ENCODE results near the gene SIRT5.

SIRT5 gene

GRCh38 chr6:13575377-13575775 lies 975 bp downstream of the SIRT5 start:
- TF ChIP-seq POLR2AphosphoS5 (IDR thresholded peaks at IDR 0.05; ENCODE audit: low read depth, low read length) (no peak), FOXP2 (optimal IDR thresholded peaks at IDR 0.05; ENCODE audit: borderline replicate concordance, extremely low read depth, extremely low read length, insufficient read depth) (no peak), TAF1 (IDR thresholded peaks at IDR 0.05; ENCODE audit: borderline replicate concordance, insufficient read depth, low read length) (no peak)
- TF ChIP-seq, protein P1, sequence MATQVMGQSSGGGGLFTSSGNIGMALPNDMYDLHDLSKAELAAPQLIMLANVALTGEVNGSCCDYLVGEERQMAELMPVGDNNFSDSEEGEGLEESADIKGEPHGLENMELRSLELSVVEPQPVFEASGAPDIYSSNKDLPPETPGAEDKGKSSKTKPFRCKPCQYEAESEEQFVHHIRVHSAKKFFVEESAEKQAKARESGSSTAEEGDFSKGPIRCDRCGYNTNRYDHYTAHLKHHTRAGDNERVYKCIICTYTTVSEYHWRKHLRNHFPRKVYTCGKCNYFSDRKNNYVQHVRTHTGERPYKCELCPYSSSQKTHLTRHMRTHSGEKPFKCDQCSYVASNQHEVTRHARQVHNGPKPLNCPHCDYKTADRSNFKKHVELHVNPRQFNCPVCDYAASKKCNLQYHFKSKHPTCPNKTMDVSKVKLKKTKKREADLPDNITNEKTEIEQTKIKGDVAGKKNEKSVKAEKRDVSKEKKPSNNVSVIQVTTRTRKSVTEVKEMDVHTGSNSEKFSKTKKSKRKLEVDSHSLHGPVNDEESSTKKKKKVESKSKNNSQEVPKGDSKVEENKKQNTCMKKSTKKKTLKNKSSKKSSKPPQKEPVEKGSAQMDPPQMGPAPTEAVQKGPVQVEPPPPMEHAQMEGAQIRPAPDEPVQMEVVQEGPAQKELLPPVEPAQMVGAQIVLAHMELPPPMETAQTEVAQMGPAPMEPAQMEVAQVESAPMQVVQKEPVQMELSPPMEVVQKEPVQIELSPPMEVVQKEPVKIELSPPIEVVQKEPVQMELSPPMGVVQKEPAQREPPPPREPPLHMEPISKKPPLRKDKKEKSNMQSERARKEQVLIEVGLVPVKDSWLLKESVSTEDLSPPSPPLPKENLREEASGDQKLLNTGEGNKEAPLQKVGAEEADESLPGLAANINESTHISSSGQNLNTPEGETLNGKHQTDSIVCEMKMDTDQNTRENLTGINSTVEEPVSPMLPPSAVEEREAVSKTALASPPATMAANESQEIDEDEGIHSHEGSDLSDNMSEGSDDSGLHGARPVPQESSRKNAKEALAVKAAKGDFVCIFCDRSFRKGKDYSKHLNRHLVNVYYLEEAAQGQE (IDR thresholded peaks at IDR 0.05; ENCODE audit: insufficient read depth in 1 of 2, low read depth in 2 of 2, low read length in 2 of 2): no peak

DNA sequence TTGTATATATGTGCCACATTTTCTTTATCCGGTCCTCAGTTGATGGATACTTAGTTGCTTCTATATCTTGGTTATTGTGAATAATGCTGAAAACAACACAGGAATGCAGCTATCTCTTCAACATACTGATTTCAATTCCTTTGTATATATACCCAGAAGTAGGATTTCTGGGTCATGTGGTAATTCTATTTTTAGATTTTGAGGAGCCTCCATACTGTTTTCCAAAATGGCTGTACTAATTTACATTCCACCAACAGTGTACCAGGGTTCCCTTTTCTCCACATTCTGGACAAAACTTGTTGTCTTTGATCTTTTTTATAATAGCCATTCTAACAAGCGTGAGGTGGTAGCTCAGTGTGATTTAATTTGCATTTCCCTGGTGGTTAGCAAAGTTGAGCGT lies 1.6 kb downstream of the SIRT5 start:
- TF ChIP-seq FOXP2 (optimal IDR thresholded peaks at IDR 0.05; ENCODE audit: borderline replicate concordance, extremely low read depth, extremely low read length, insufficient read depth) (no peak), POLR2AphosphoS5 (IDR thresholded peaks at IDR 0.05; ENCODE audit: low read depth, low read length) (no peak), SIN3A (IDR thresholded peaks at IDR 0.05; ENCODE audit: borderline replicate concordance, insufficient read depth, low read length) (no peak), TAF1 (IDR thresholded peaks at IDR 0.05; ENCODE audit: borderline replicate concordance, insufficient read depth, low read length) (no peak)
- TF ChIP-seq, protein P1 (IDR thresholded peaks at IDR 0.05; ENCODE audit: insufficient read depth in 1 of 2, low read depth in 2 of 2, low read length in 2 of 2): no peak

DNA sequence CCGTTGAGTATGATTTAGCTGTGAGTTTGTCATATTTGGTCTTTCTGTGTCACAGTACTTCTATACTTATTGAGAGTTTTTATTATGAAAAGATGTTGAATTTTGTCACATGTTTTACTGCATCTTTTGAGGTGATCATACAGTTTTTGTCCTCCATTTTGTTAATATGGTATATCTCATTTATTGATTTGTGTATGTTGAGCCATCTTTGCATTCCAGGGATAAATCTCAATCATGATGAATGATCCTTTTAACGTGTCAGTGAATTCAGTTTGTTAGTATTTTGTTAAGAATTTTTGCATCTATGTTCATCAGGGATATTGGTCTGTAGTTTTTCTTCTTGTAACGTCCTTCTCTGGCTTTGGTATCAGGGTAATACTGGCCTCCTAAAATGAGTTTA lies 3.5 kb downstream of the SIRT5 start:
- TF ChIP-seq POLR2AphosphoS5 (IDR thresholded peaks at IDR 0.05; ENCODE audit: low read depth, low read length): no peak
- TF ChIP-seq SIN3A (IDR thresholded peaks at IDR 0.05; ENCODE audit: borderline replicate concordance, insufficient read depth, low read length): no peak

DNA sequence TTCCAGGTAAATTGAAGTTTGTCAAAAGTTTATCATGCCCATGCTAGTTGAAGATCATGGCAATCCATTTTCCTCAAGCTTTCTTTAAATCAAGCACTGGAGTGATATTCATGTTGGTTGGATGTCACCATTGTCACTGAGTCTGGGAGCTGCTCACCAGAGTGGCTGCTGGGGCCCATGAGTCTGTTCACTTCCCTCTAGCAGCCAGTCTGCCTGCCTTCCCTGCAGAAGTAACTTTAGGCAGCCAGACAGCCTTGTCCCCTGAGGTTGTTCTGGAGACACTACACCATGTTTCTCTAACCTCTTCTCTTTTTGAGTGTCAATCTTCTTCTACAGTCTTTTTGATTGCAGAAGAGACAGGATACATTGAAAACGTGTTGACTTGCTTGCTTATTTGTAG lies 5.5 kb downstream of the SIRT5 start:
- TF ChIP-seq FOXP2 (optimal IDR thresholded peaks at IDR 0.05; ENCODE audit: borderline replicate concordance, extremely low read depth, extremely low read length, insufficient read depth) (no peak), SIN3A (IDR thresholded peaks at IDR 0.05; ENCODE audit: borderline replicate concordance, insufficient read depth, low read length) (no peak), TAF1 (IDR thresholded peaks at IDR 0.05; ENCODE audit: borderline replicate concordance, insufficient read depth, low read length) (no peak), POLR2AphosphoS5 (IDR thresholded peaks at IDR 0.05; ENCODE audit: low read depth, low read length) (no peak)
- TF ChIP-seq, protein P1 (IDR thresholded peaks at IDR 0.05; ENCODE audit: insufficient read depth in 1 of 2, low read depth in 2 of 2, low read length in 2 of 2): no peak

DNA sequence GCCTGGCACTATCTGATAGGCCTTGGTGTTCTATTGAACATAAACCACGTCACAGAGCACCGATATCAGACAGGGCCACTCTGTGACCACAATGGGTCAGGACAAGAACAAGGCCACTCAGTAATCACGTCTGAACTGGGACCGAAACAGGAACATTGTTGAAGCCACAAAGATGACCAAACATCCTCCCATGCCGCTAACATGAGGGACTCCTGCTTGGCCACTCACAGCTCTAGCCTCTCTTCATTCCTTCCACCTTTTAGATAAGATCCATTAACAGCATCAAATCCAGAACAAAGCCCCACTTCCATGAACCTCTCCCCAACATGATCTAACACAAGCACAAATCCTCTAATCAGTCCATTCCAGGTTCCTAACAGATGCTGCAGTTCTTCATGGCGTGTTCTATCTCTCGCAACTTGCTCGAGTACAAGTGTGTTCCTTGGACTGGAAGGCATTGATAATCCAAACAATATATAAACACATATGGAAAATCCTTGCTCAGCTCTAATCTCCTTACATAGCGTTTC lies 7.4 kb downstream of the SIRT5 start:
- no peak for TF ChIP-seq POLR2AphosphoS5 (IDR thresholded peaks at IDR 0.05; ENCODE audit: low read depth, low read length)
- TF ChIP-seq, protein P1 (IDR thresholded peaks at IDR 0.05; ENCODE audit: insufficient read depth in 1 of 2, low read depth in 2 of 2, low read length in 2 of 2): no peak
- no peak for TF ChIP-seq TAF1 (IDR thresholded peaks at IDR 0.05; ENCODE audit: borderline replicate concordance, insufficient read depth, low read length)
- TF ChIP-seq SIN3A (IDR thresholded peaks at IDR 0.05; ENCODE audit: borderline replicate concordance, insufficient read depth, low read length): no peak
- no peak for TF ChIP-seq FOXP2 (optimal IDR thresholded peaks at IDR 0.05; ENCODE audit: borderline replicate concordance, extremely low read depth, extremely low read length, insufficient read depth)
